ENCODE data around the gene OSGIN1.

The OSGIN1 gene

GRCh38 chr16:83920894-83921491, 32.0 kb upstream of the OSGIN1 start:
- no peak overlapping the region for H3K4me3 Mint-ChIP-seq
- H3K9me3 Mint-ChIP-seq (ENCODE audit: low read depth): no peaks in the 10 kb centered on the region
- peaks cover 1% of the 10 kb centered on the region for H3K4me1 Mint-ChIP-seq (ENCODE audit: low read depth)
- H3K27me3 Mint-ChIP-seq: no peaks in the 10 kb centered on the region
- no peak overlapping the region for H3K27ac Mint-ChIP-seq
- H3K36me3 Mint-ChIP-seq: peaks cover 16% of the 10 kb centered on the region

DNA sequence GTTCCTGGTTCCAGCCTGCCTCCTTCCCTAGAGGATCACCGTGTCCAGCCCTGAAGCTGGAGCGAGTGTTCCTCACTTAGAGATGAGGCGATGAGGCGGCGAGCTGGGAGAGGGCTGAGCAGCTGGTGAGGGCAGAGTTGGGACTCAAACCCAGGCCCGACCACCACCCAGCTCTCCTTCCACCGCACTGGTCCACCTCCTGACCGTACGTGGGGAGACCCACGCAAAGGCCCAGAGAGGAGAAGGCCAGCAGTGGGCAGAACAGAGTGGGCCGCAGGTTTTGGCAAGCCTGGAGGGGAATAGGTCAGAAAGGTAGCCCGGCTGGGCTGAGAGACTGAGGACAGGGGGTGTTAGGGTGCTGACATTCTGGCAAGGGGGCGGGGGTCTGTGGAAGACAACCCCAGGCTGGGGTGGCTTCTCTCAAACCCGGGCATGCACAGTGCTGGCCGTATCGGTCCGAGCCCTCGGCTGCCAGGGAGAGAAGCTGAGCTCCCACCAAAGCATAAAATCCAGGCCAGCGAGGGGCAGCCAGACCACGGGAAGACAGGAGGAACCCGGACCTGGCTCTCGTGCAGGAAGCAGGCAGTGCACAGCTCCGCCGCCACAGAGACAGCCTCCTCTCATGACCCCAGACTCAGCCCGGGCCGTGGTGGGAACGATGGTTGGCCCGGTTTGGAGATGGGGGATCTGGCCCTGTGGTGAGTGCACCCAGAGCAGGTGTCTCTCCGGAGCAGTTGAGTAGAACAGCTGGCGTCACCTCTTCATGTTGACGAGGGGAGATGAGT, 29.3 kb upstream of the OSGIN1 start:
- Mint-ChIP-seq H3K9me3 (ENCODE audit: low read depth) (no peaks in the 10 kb centered on the region), H3K4me1 (ENCODE audit: low read depth) (peaks cover 2% of the 10 kb centered on the region), H3K27ac (no peak overlapping the region), H3K36me3 (peaks cover 11% of the 10 kb centered on the region), H3K4me3 (no peak overlapping the region), H3K27me3 (no peaks in the 10 kb centered on the region)

DNA sequence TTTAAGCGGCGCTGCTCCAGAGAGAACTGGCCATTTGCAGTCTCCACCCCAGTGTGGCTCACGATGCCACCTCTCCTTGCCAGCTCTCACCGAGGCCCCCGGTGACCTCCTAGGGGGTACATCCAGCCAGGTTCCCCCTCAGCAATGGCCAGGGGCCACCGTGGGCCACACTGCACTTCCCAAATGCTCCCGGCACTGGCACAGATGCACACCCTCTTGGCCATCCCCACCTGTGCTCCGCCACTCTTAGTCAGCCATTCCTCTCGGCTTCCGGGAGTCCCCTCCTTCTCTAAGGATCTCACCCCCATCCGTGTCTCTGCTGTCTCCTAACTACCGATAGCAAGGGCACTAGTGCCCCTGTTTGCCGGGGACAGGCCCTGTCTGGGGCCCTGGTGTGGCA, 28.4 kb upstream of the OSGIN1 start:
- Mint-ChIP-seq H3K27me3 (no peaks in the 10 kb centered on the region), H3K27ac (no peak overlapping the region), H3K36me3 (peaks cover 5% of the 10 kb centered on the region), H3K4me3 (no peak overlapping the region), H3K9me3 (ENCODE audit: low read depth) (no peaks in the 10 kb centered on the region), H3K4me1 (ENCODE audit: low read depth) (peaks cover 2% of the 10 kb centered on the region)

GRCh38 chr16:83925095-83925905, 27.7 kb upstream of the OSGIN1 start:
- Mint-ChIP-seq H3K27me3 (no peaks in the 10 kb centered on the region), H3K27ac (no peak overlapping the region), H3K4me1 (ENCODE audit: low read depth) (peaks cover 2% of the 10 kb centered on the region), H3K36me3 (peaks cover 3% of the 10 kb centered on the region), H3K4me3 (no peak overlapping the region), H3K9me3 (ENCODE audit: low read depth) (no peaks in the 10 kb centered on the region)

GRCh38 chr16:83925957-83926725, 26.9 kb upstream of the OSGIN1 start:
- H3K4me1 Mint-ChIP-seq (ENCODE audit: low read depth): peaks cover 2% of the 10 kb centered on the region
- H3K27ac Mint-ChIP-seq: no peak overlapping the region
- no peaks in the 10 kb centered on the region for H3K36me3 Mint-ChIP-seq
- no peaks in the 10 kb centered on the region for H3K27me3 Mint-ChIP-seq
- H3K4me3 Mint-ChIP-seq: no peak overlapping the region
- no peaks in the 10 kb centered on the region for H3K9me3 Mint-ChIP-seq (ENCODE audit: low read depth)

GRCh38 chr16:83926726-83927397, 26.2 kb upstream of the OSGIN1 start:
- Mint-ChIP-seq H3K4me3 (no peak overlapping the region), H3K27ac (no peak overlapping the region), H3K36me3 (no peaks in the 10 kb centered on the region), H3K4me1 (ENCODE audit: low read depth) (peaks cover 2% of the 10 kb centered on the region), H3K27me3 (no peaks in the 10 kb centered on the region), H3K9me3 (ENCODE audit: low read depth) (no peaks in the 10 kb centered on the region)

DNA sequence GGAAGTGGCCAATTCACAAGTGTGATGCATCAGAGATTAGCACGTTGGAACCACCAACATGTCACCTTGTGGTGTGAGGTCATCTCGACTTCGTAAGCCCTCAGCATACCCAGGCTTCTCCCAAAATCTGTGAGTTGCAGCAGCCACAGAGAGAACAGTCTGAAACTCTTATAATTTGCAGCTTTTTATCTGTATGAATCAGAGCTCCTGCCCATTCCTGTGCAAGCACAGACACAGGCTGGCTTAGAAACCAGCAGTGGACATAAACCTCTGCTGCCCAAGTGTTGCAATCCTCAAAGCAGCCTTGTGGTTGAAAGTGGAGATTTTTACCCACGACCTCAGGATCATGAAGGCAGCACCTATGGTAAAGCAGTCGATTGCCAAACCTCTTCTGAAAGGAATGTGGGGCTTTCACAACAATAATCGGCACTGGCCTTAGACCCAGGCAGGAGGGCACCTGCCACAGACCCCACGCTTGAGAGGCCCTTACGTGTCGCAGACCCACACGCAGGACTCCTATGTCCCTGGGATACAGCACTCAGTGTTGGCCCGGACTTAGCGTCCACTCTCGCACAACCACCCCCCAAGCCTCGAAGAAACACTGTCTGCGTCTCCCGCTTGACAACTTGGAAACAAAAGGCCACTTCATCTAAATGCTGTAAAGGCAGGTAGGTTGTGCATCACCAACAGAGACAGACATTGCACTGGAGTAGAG, 24.5 kb upstream of the OSGIN1 start:
- no peaks in the 10 kb centered on the region for H3K36me3 Mint-ChIP-seq

GRCh38 chr16:83929811-83930555, 23.1 kb upstream of the OSGIN1 start:
- peaks cover 2% of the 10 kb centered on the region for H3K4me1 Mint-ChIP-seq (ENCODE audit: low read depth)

More for the DNA sequence above, 24.5 kb upstream of the OSGIN1 start:
- H3K27me3 Mint-ChIP-seq: no peaks in the 10 kb centered on the region
- no peak overlapping the region for H3K4me3 Mint-ChIP-seq
- H3K4me1 Mint-ChIP-seq (ENCODE audit: low read depth): peaks cover 2% of the 10 kb centered on the region
- H3K27ac Mint-ChIP-seq: no peak overlapping the region
- no peaks in the 10 kb centered on the region for H3K9me3 Mint-ChIP-seq (ENCODE audit: low read depth)

GRCh38 chr16:83930730-83931500, 22.1 kb upstream of the OSGIN1 start:
- peaks cover 2% of the 10 kb centered on the region for H3K4me1 Mint-ChIP-seq (ENCODE audit: low read depth)
- no peak overlapping the region for H3K4me3 Mint-ChIP-seq
- no peak overlapping the region for H3K27ac Mint-ChIP-seq
- H3K36me3 Mint-ChIP-seq: no peaks in the 10 kb centered on the region
- H3K27me3 Mint-ChIP-seq: no peaks in the 10 kb centered on the region
- no peaks in the 10 kb centered on the region for H3K9me3 Mint-ChIP-seq (ENCODE audit: low read depth)

More at GRCh38 chr16:83929811-83930555, 23.1 kb upstream of the OSGIN1 start:
- no peaks in the 10 kb centered on the region for H3K9me3 Mint-ChIP-seq (ENCODE audit: low read depth)
- no peak overlapping the region for H3K27ac Mint-ChIP-seq
- no peak overlapping the region for H3K4me3 Mint-ChIP-seq
- H3K27me3 Mint-ChIP-seq: no peaks in the 10 kb centered on the region
- H3K36me3 Mint-ChIP-seq: no peaks in the 10 kb centered on the region

DNA sequence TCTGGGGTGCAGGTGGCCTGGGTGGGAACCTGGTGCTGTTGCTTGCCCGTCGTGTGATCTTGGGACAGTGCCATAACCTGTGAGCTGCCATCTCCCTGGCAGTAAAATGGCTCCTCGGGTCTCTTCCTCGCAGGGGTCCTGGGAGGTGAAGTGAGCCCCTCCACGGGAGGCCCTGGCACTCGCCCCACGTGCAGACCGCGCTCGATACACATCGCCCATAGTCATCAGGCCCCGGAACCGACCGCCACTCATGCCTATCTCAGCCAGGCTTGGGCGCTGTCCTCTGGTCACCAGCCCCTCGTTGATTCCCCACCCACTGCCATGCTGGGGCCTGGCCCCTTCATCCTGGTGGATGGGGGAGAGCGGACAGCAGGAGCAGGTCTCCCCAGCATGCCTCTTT, 21.5 kb upstream of the OSGIN1 start:
- H3K9me3 Mint-ChIP-seq (ENCODE audit: low read depth): no peaks in the 10 kb centered on the region
- H3K4me1 Mint-ChIP-seq (ENCODE audit: low read depth): peaks cover under 1% of the 10 kb centered on the region
- H3K27ac Mint-ChIP-seq: no peak overlapping the region
- no peaks in the 10 kb centered on the region for H3K36me3 Mint-ChIP-seq
- no peaks in the 10 kb centered on the region for H3K27me3 Mint-ChIP-seq
- no peak overlapping the region for H3K4me3 Mint-ChIP-seq

DNA sequence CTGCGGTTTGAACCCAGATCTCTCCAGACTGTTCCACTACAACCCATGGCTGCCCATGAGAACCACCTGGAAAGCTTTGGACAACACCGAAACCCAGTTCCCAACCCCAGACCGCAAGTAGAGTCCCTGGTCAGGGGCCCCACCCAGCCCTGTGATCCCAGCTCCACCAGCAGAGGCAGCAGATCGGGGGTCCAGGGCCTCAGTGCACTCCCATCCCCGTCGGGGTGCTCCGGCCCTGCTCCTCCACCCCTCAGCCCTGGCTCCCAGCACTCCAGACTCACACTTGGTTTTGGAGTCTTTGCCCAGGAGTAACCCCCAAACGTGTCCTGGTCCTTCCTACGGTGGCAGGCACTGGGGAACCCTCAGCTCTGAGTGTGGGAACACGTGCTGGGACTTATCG, 20.7 kb upstream of the OSGIN1 start:
- no peaks in the 10 kb centered on the region for H3K27me3 Mint-ChIP-seq
- H3K9me3 Mint-ChIP-seq (ENCODE audit: low read depth): no peaks in the 10 kb centered on the region
- no peaks in the 10 kb centered on the region for H3K36me3 Mint-ChIP-seq
- H3K4me3 Mint-ChIP-seq: no peak overlapping the region
- H3K27ac Mint-ChIP-seq: no peak overlapping the region
- no peaks in the 10 kb centered on the region for H3K4me1 Mint-ChIP-seq (ENCODE audit: low read depth)

DNA sequence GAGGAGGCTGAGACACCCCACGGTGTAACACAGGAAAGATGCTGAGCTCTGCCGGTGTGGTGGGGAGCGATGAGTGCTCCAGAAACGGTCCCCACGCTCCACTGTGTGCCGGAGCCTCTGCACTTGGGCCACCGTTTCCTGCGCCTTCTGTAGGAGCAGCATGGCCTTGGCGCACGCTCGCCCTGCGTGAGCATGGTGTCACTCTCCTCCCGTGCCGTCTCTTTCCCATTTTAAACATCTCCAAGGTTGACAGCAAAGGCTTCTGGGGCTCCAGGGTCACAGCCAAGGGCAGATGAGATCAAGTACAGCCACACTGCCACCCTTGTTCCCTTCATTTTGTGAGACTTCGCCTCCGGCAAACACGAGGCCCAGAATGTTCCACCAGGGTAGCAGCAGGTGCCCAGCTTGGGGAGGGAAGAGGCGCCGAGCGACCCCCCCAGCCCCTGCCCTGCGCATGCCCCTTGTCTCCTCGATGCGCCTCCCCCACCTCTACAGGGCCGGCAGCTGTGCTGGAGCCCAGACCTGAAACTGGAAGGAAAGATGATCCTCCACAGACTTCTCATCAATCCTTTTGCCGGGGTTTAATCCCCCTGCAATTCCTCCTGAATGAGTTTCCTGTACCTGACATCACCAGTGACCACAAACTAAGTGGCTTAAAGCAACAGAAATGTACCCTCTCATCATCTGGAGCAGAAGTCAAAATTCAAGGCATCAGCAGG, 19.9 kb upstream of the OSGIN1 start:
- Mint-ChIP-seq H3K36me3 (no peaks in the 10 kb centered on the region), H3K4me1 (ENCODE audit: low read depth) (no peaks in the 10 kb centered on the region), H3K4me3 (no peak overlapping the region), H3K27ac (no peak overlapping the region), H3K27me3 (no peaks in the 10 kb centered on the region), H3K9me3 (ENCODE audit: low read depth) (no peaks in the 10 kb centered on the region)
